HEK293T (cell line): ENCODE data around the gene IRAG1.

ENCODE experiments used
- CTCF ChIA-PET: fragments of 350-600 bp; formaldehyde crosslinking; extraction: SDS; loops from one replicate; lab custom pipeline; 2021; ENCODE audit warnings: antibody characterized with exemption, inconsistent platforms; lab: Yijun Ruan, JAX
- POLR2A ChIA-PET: fragments of 350-600 bp; formaldehyde crosslinking; extraction: SDS; loops from one replicate; lab custom pipeline; 2020; ENCODE audit warnings: antibody characterized with exemption, inconsistent platforms; lab: Yijun Ruan, JAX
- DNase-seq: peaks from one replicate; pipeline ENCODE4 v3.0.0; 2012; ENCODE audit warnings: mixed read lengths; ENCODE audit errors: extremely low spot score
- ARNT ChIP-seq: fragments of 450-650 bp; IDR thresholded peaks from 2 replicates; pipeline ENCODE4 v1.6.1; 2017; ENCODE audit warnings: mild to moderate bottlenecking
- BHLHE40 ChIP-seq: fragments of 450-650 bp; IDR thresholded peaks from 2 replicates; pipeline ENCODE4 v1.6.1; 2016; ENCODE audit warnings: mild to moderate bottlenecking, moderate library complexity, borderline replicate concordance
- CTBP1 ChIP-seq: fragments of 450-650 bp; IDR thresholded peaks from 2 replicates; pipeline ENCODE4 v1.6.1; 2016; ENCODE audit warnings: borderline replicate concordance
- ELF4 ChIP-seq: fragments of 450-650 bp; IDR thresholded peaks from 2 replicates; pipeline ENCODE4 v1.6.1; 2017; ENCODE audit warnings: antibody characterized with exemption
- FOXA1 ChIP-seq: fragments of 450-650 bp; IDR thresholded peaks from 2 replicates; pipeline ENCODE4 v1.6.1; 2016; ENCODE audit warnings: mild to moderate bottlenecking
- FOXK2 ChIP-seq: fragments of 450-650 bp; IDR thresholded peaks from 2 replicates; pipeline ENCODE4 v1.6.1; 2016; ENCODE audit warnings: mild to moderate bottlenecking
- FOXM1 ChIP-seq: fragments of 450-650 bp; IDR thresholded peaks from 2 replicates; pipeline ENCODE4 v1.6.1; 2017; ENCODE audit warnings: mild to moderate bottlenecking, borderline replicate concordance
- HDGF ChIP-seq: fragments of 450-650 bp; IDR thresholded peaks from 2 replicates; pipeline ENCODE4 v1.6.1; 2017; ENCODE audit warnings: antibody characterized with exemption, borderline replicate concordance
- L3MBTL2 ChIP-seq: fragments of 450-650 bp; conservative IDR thresholded peaks from 2 replicates; pipeline ENCODE4 v1.6.1; 2016; ENCODE audit warnings: mild to moderate bottlenecking
- LEF1 ChIP-seq: fragments of 450-650 bp; IDR thresholded peaks from 2 replicates; pipeline ENCODE4 v1.6.1; 2017; ENCODE audit warnings: mild to moderate bottlenecking, borderline replicate concordance
- NFRKB ChIP-seq: fragments of 450-650 bp; IDR thresholded peaks from 2 replicates; pipeline ENCODE4 v1.6.1; 2016; ENCODE audit warnings: mild to moderate bottlenecking, moderate library complexity
- PKNOX1 ChIP-seq: fragments of 450-650 bp; IDR thresholded peaks from 2 replicates; pipeline ENCODE4 v1.6.1; 2016
- SP1 ChIP-seq: fragments of 450-650 bp; IDR thresholded peaks from 2 replicates; pipeline ENCODE4 v1.6.1; 2017
- SUZ12 ChIP-seq: fragments of 450-650 bp; IDR thresholded peaks from 2 replicates; pipeline ENCODE4 v1.6.1; 2016; ENCODE audit warnings: mild to moderate bottlenecking
- TARDBP ChIP-seq: fragments of 450-650 bp; IDR thresholded peaks from 2 replicates; pipeline ENCODE4 v1.6.1; 2016
- ZNF384 ChIP-seq: fragments of 450-650 bp; IDR thresholded peaks from 2 replicates; pipeline ENCODE4 v1.6.1; 2016

Gene IRAG1

GRCh38 chr11:10693509-10694081, at the start of gene IRAG1:
TSS of gene IRAG1 (minus strand) at chr11:10693755. CDS start at chr11:10693602, 153 bp downstream.
- ChIA-PET CTCF (no interaction called here), POLR2A (no interaction called here)
- TF ChIP-seq L3MBTL2 (no peak), NFRKB (no peak), ARNT (no peak), FOXA1 (no peak), LEF1 (no peak), FOXK2 (no peak), PKNOX1 (no peak), TARDBP (no peak), ZNF384 (no peak), CTBP1 (no peak), SUZ12 (no peak), BHLHE40 (no peak)
- DNase-seq: no peak

- TF ChIP-seq SUZ12 (no peak), SP1 (no peak), BHLHE40 (no peak), ZNF384 (no peak), FOXA1 (no peak), HDGF (no peak), NFRKB (no peak)
- ChIA-PET POLR2A (interaction anchor here (1.1 kb wide), 1 partner anchor 8 kb away, joined by 3 read pairs; the partner anchor contains the start of gene CTR9), CTCF (interaction anchor here (1.0 kb wide), 1 partner anchor 202 kb away, joined by 3 read pairs; the partner anchor contains the start of gene RNF141)
These were observed 49.1 kb upstream of the IRAG1 start for GRCh38 chr11:10742460-10743208.

GRCh38 chr11:10735481-10736475, 42.2 kb upstream of the IRAG1 start:
- peak; percentile 91 for DNase-seq
- TF ChIP-seq ZNF384: no peak
- TF ChIP-seq FOXA1: no peak
- TF ChIP-seq CTBP1: no peak
- no peak for TF ChIP-seq LEF1
- 0 out of 2 replicates have a peak, but pooled peaks have one; percentile 14 for TF ChIP-seq L3MBTL2
- TF ChIP-seq HDGF: 0 out of 2 replicates have a peak, but pooled peaks have one; percentile 31
- TF ChIP-seq NFRKB: no peak
- ChIA-PET POLR2A (no interaction called here), CTCF (interaction anchor here (0.6 to 2.2 kb wide), 5 partner anchors 109 to 981 kb away, joined by 3 to 13 read pairs (median 5); no protein-coding TSS in a partner anchor)

More at GRCh38 chr11:10742460-10743208, 49.1 kb upstream of the IRAG1 start:
- DNase-seq: no peak

- TF ChIP-seq SUZ12: no peak
- TF ChIP-seq FOXA1: no peak
- TF ChIP-seq FOXM1: no peak
- no peak for TF ChIP-seq HDGF
- TF ChIP-seq ELF4: no peak
- no peak for TF ChIP-seq L3MBTL2
- TF ChIP-seq NFRKB: no peak
- TF ChIP-seq LEF1: no peak
- no peak for TF ChIP-seq FOXK2
- no peak for TF ChIP-seq BHLHE40
- TF ChIP-seq PKNOX1: no peak
- no peak for TF ChIP-seq TARDBP
- TF ChIP-seq ARNT: no peak
- TF ChIP-seq SP1: no peak
- TF ChIP-seq ZNF384: no peak
- no peak for TF ChIP-seq CTBP1
- ChIA-PET POLR2A (no interaction called here), CTCF (no interaction called here)
- no peak for DNase-seq
These were observed 37.6 kb upstream of the IRAG1 start for GRCh38 chr11:10731064-10731680.

- TF ChIP-seq FOXA1 (no peak), BHLHE40 (no peak), SP1 (no peak), ELF4 (no peak), FOXM1 (no peak), PKNOX1 (no peak), ZNF384 (no peak), LEF1 (no peak), SUZ12 (no peak), NFRKB (no peak), L3MBTL2 (no peak), TARDBP (no peak), HDGF (no peak), FOXK2 (no peak), ARNT (no peak), CTBP1 (no peak)
- DNase-seq: no peak
- CTCF ChIA-PET: no interaction called here
- POLR2A ChIA-PET: no interaction called here
These were observed 36.6 kb upstream of the IRAG1 start for GRCh38 chr11:10730151-10730550.
